Stomach (tissue), 9 donors: ENCODE data around the gene KIF18B. TPM values are rescaled to one million over a fixed set of nuclear protein-coding genes. Genes with fewer than 3 reads are reported as not detected.
A peak's percentile ranks its signal among the peaks of the same experiment; 100 is the strongest.

Experiments
- DNase-seq, 2 donors: peaks; one replicate each; pipeline versions ENCODE4 v3.0.0 to v3.0.0-alpha.2; 2013 to 2019
- H3K27ac ChIP-seq, 5 donors: fragments of 200-600 bp in 4 of 5; sonication (generic) in 4 of 5; one replicate each; pipeline ENCODE4 v1.5.1; 2013 to 2019; ENCODE audit warnings: mild to moderate bottlenecking in 1 of 5, moderate library complexity in 1 of 5
- H3K27me3 ChIP-seq, 3 donors: fragments of 200-600 bp; sonication (generic); one replicate each; pipeline ENCODE4 v1.5.1; 2017 to 2019; ENCODE audit warnings: mixed run types in 1 of 3
- H3K36me3 ChIP-seq, 4 donors: fragments of 200-600 bp; sonication (generic); 1 replicate in 3 of 4; 2 replicates in 1 of 4; pipeline ENCODE4 v1.5.1; 2016 to 2019
- H3K4me1 ChIP-seq, 4 donors: fragments of 200-600 bp; sonication (generic); one replicate each; pipeline ENCODE4 v1.5.1; 2016 to 2019
- H3K4me3 ChIP-seq, 4 donors: fragments of 200-600 bp; sonication (generic) in 3 of 4; one replicate each; pipeline ENCODE4 v1.5.1; 2016 to 2019; ENCODE audit warnings: mild to moderate bottlenecking in 1 of 4
- H3K9me3 ChIP-seq, 4 donors: fragments of 200-600 bp; sonication (generic); one replicate each; pipeline ENCODE4 v1.5.1; 2016 to 2019
- EP300 ChIP-seq: sonication (generic); formaldehyde crosslinking; IDR thresholded peaks from one replicate; pipeline ENCODE4 v1.6.1; 2017; ENCODE audit warnings: antibody characterized with exemption
- POLR2A ChIP-seq, 4 donors: fragments of 450-650 bp; IDR thresholded peaks; one replicate each; pipeline ENCODE4 v1.6.1; 2016; ENCODE audit warnings: antibody characterized with exemption in 4 of 4, control low read depth in 2 of 4, mild to moderate bottlenecking in 1 of 4, moderate library complexity in 1 of 4
- POLR2AphosphoS5 ChIP-seq, 3 donors: sonication (generic); formaldehyde crosslinking; IDR thresholded peaks; one replicate each; pipeline ENCODE4 v1.6.1; 2016; ENCODE audit warnings: antibody characterized with exemption in 3 of 3
- WGBS, 5 donors: extraction: QIAGEN DNeasy Blood & Tissue Kit in 3 of 5; methylation state at CpG; one replicate each; pipeline versions ENCODE4 v1.1.5 to v1.1.7; 2013 to 2018; 5-methylcytosine and 5-hydroxymethylcytosine counted together
- intact Hi-C: fragments of 100-400 bp; cut with DNase I; formaldehyde crosslinking; loops from one replicate; pipeline ENCODE4 v1.15.1; 2023; ENCODE audit warnings: low total_unique reads
- polyA plus RNA-seq, 3 donors: library from polyadenylated mRNA; stranded (reverse); fragments of 200-250 nt; gene quantifications; one replicate each; pipeline ENCODE4 v1.2.3, GENCODE V29; 2013
- small RNA-seq, 4 donors: library from RNA; depleted of rRNA; stranded (forward); fragments of <200 nt; gene quantifications; one replicate each; pipeline ENCODE3, GENCODE V24; 2016
- total RNA-seq, 5 donors: library from RNA; depleted of rRNA; stranded (reverse); fragments of >200 nt; gene quantifications; one replicate each; pipeline versions ENCODE4 v1.1.0 to v1.2.3, GENCODE V29; 2014 to 2016
- TF ChIP-seq, protein P1 (sequence below), 7 experiments: fragments of 450-650 bp in 4 of 7; fragments of 200-600 bp in 3 of 7; sonication (generic) in 3 of 7; IDR thresholded peaks; one replicate each; pipeline ENCODE4 v1.5.1; 2016 to 2019; ENCODE audit warnings: antibody characterized with exemption in 7 of 7, control low read depth in 2 of 7, mild to moderate bottlenecking in 1 of 7
- donor health status: healthy with polysubstance abuse.
- donor health status: Bipolar disorder and iron deficiency.
- donor health status: healthy.

The KIF18B gene
- total and polyA plus RNA-seq, 8 donors = 0.15 to 12.2 (median 1.2) TPM; not detected in 1

DNA sequence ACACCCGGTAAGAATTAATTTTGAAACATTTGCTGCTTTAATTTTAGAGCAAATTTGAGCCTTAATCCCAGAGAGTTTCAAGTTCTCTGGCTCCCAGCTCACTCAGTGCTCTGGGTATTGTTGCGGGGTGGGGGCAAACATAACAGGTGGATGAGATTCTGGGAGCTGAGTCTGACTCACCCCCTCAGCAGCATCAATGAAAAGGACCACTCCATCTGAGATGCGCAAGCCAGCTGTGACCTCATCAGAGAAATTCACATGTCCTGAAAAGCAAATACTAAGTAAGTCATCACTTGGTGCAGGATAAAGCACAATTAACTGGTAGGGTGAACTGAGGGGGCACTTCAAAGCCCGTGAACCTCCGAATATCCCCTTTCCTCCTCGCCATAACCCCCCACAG, 68.2 kb downstream of the KIF18B start:
- intact Hi-C loops = no loop called here
- H3K9me3 ChIP-seq = no peaks in the 10 kb centered on the region
- no peaks in the 10 kb centered on the region for H3K4me1 ChIP-seq
- WGBS, 5 donors = 87 to 97% (median 92%) methylated on average over 6 of the region's 6 CpGs
- H3K27me3 ChIP-seq = no peaks in the 10 kb centered on the region
- H3K36me3 ChIP-seq = peaks cover 64 to 100% (median 96%) of the 10 kb centered on the region in 4 donors
- no peak overlapping the region for H3K27ac ChIP-seq
- TF ChIP-seq, protein P1, sequence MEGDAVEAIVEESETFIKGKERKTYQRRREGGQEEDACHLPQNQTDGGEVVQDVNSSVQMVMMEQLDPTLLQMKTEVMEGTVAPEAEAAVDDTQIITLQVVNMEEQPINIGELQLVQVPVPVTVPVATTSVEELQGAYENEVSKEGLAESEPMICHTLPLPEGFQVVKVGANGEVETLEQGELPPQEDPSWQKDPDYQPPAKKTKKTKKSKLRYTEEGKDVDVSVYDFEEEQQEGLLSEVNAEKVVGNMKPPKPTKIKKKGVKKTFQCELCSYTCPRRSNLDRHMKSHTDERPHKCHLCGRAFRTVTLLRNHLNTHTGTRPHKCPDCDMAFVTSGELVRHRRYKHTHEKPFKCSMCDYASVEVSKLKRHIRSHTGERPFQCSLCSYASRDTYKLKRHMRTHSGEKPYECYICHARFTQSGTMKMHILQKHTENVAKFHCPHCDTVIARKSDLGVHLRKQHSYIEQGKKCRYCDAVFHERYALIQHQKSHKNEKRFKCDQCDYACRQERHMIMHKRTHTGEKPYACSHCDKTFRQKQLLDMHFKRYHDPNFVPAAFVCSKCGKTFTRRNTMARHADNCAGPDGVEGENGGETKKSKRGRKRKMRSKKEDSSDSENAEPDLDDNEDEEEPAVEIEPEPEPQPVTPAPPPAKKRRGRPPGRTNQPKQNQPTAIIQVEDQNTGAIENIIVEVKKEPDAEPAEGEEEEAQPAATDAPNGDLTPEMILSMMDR (IDR thresholded peaks at IDR 0.05) = no peak
- no peak for TF ChIP-seq EP300
- no peak for TF ChIP-seq POLR2A (IDR thresholded peaks at IDR 0.05)
- TF ChIP-seq POLR2AphosphoS5 (IDR thresholded peaks at IDR 0.05) = no peak
- no peak for DNase-seq
- no peak overlapping the region for H3K4me3 ChIP-seq

DNA sequence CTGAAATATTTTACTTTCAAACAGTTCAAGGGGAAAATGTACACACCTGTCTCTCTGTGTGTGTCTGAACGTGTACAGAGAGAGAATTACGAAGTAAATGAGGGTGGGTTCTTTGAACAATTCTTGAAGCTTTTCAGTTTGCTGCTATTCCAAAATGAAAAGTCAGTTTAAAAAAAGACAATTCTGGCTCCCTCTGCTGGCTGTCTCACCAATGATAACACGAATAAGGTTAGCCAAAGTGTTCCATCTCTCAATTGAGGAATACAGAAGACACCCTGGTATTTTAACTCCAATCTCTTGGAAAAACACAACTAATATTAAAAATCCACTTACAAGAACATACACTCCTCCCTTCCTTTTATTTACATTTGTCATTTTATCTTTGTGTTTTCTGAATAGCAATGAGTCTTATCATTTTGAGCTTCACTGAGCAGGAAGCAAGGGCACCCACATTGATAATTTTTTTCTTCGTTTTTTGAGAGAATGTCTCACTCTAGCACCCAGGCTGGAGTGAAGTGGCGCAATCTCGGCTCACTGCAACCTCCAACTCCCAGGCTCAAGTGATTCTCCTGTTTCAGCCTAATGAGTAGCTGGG, 68.8 kb downstream of the KIF18B start:
- WGBS, 5 donors = 44 to 56% (median 48%) methylated on average over 6 of the region's 6 CpGs
- no peak for TF ChIP-seq POLR2A (IDR thresholded peaks at IDR 0.05)
- TF ChIP-seq, protein P1 (IDR thresholded peaks at IDR 0.05) = peak in 3 of 7 experiments; percentile 32 to 41 (median 35)
- no peak for TF ChIP-seq POLR2AphosphoS5 (IDR thresholded peaks at IDR 0.05)
- TF ChIP-seq EP300 = no peak
- H3K27me3 ChIP-seq = no peaks in the 10 kb centered on the region
- peak in 1 of 2 donors; percentile 64 for DNase-seq
- peaks cover 58 to 99% (median 95%) of the 10 kb centered on the region in 4 donors for H3K36me3 ChIP-seq
- no peaks in the 10 kb centered on the region for H3K4me1 ChIP-seq
- H3K9me3 ChIP-seq = no peaks in the 10 kb centered on the region
- H3K27ac ChIP-seq = no peak overlapping the region
- no peak overlapping the region for H3K4me3 ChIP-seq
- intact Hi-C loops = no loop called here

DNA sequence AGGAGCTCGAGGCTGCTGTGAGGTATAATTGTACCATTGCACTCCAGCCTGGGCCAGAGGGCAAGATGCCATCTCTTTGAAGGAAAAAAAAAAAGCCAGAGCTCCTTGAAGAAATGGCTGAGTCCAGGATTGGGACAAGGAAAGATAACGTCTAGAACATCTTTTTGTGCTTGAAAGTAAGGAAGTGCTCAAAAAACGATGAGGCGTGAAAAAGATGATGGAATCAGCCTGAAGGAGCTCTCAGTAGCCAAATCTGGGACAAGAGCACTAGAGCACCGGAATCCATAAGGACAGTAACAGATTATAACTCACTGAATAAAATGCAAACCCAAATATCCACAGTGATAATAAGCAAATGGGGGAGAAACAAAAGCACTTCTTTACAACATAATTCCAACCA, 70.5 kb downstream of the KIF18B start:
- no peak overlapping the region for H3K27ac ChIP-seq
- intact Hi-C loops = no loop called here
- no peak for DNase-seq
- 88 to 96% (median 92%) methylated on average over 5 of the region's 5 CpGs for WGBS, 5 donors
- H3K4me1 ChIP-seq = peaks cover 0 to 13% (median 0%) of the 10 kb centered on the region in 4 donors
- no peaks in the 10 kb centered on the region for H3K27me3 ChIP-seq
- TF ChIP-seq POLR2AphosphoS5 (IDR thresholded peaks at IDR 0.05) = no peak
- H3K4me3 ChIP-seq = no peak overlapping the region
- peaks cover 58 to 98% (median 94%) of the 10 kb centered on the region in 4 donors for H3K36me3 ChIP-seq
- no peaks in the 10 kb centered on the region for H3K9me3 ChIP-seq

DNA sequence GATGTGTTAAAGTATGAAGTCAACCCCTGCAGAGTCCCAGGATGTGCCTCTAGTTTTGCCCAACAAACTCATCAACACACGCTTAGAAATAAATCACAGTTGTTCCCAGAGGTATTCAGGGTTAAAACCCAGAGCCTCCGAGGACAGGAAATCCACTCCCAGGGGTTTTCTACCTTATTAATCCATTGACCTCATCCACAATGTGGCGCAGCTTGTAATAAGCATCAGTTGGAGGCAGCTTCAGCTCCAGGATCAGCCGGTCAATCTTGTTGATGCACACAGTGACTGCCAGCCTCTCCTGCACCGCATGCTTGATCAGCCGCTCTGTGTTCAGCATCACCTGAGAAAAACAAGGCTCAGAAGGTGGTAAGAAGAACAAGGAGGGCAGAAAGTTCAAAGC, 71.8 kb downstream of the KIF18B start:
- 91 to 96% (median 94%) methylated on average over 6 of the region's 6 CpGs for WGBS, 5 donors
- no peaks in the 10 kb centered on the region for H3K27me3 ChIP-seq
- intact Hi-C loops = no loop called here
- H3K36me3 ChIP-seq = peaks cover 65 to 98% (median 94%) of the 10 kb centered on the region in 4 donors
- no peak for DNase-seq
- TF ChIP-seq POLR2A (IDR thresholded peaks at IDR 0.05) = no peak
- TF ChIP-seq EP300 = no peak
- TF ChIP-seq POLR2AphosphoS5 (IDR thresholded peaks at IDR 0.05) = no peak
- TF ChIP-seq, protein P1 (IDR thresholded peaks at IDR 0.05) = no peak
- no peak overlapping the region for H3K4me3 ChIP-seq
- no peak overlapping the region for H3K27ac ChIP-seq
- peaks cover 0 to 24% (median 0%) of the 10 kb centered on the region in 4 donors for H3K4me1 ChIP-seq
- no peaks in the 10 kb centered on the region for H3K9me3 ChIP-seq

Small RNAs within 50 kb of the gene (small RNA-seq; reads per million reads assigned to genes)
- gene AC015936.2 (0 reads per million in 4 donors), gene CCDC103 (0 reads per million in 4 donors), gene MIR6783 (0 to 0.30 (median 0) reads per million in 4 donors), gene RN7SL405P (0 reads per million in 4 donors)

Other genes starting within 250 kb of the KIF18B start
- gene DBF4B, start 239.1 kb downstream of the KIF18B start, total RNA-seq = 1 to 10 TPM in 4 of 5 donors, not detected in 1; 1.7 to 5.0 (median 3.3) TPM
- gene DBF4B, start 239.1 kb downstream of the KIF18B start, polyA plus RNA-seq = 1 to 10 TPM in 2 of 3 donors, under 1 TPM in 1; 0.76 to 2.8 (median 2.2) TPM
- 10 to 100 TPM in 1 of 5 donors, 1 to 10 TPM in 1, under 1 TPM in 1, not detected in 2; 0.73 to 57.6 (median 1.7) TPM for gene ADAM11, start 188.8 kb downstream of the KIF18B start, total RNA-seq
- gene ADAM11, start 188.8 kb downstream of the KIF18B start, polyA plus RNA-seq = under 1 TPM in 2 of 3 donors, not detected in 1; 0.19 to 0.35 TPM
- 10 to 100 TPM in 4 of 5 donors, 1 to 10 TPM in 1; 9.7 to 53.1 (median 35.6) TPM for gene GJC1, start 117.5 kb downstream of the KIF18B start, total RNA-seq
- gene GJC1, start 117.5 kb downstream of the KIF18B start, polyA plus RNA-seq = 1 to 10 TPM in 1 of 3 donors, under 1 TPM in 2; 0.31 to 3.5 (median 0.62) TPM
- gene HIGD1B, start 99.9 kb downstream of the KIF18B start, total RNA-seq = under 1 TPM in 1 of 5 donors, not detected in 4; 0.92 TPM
- gene HIGD1B, start 99.9 kb downstream of the KIF18B start, polyA plus RNA-seq = 1 to 10 TPM; 2.1 to 5.4 (median 2.4) TPM
- 100 to 1,000 TPM in 3 of 5 donors, 10 to 100 TPM in 2; 70.1 to 176 (median 111) TPM for gene EFTUD2, start 48.3 kb downstream of the KIF18B start, total RNA-seq
- 10 to 100 TPM; 15.9 to 28.6 (median 21.2) TPM for gene EFTUD2, start 48.3 kb downstream of the KIF18B start, polyA plus RNA-seq
- 1 to 10 TPM in 1 of 5 donors, not detected in 4; 9.7 TPM for gene GFAP, start 32.3 kb downstream of the KIF18B start, total RNA-seq
- gene GFAP, start 32.3 kb downstream of the KIF18B start, polyA plus RNA-seq = 1 to 10 TPM in 1 of 3 donors, under 1 TPM in 2; 0.15 to 1.4 (median 0.23) TPM
- 10 to 100 TPM in 2 of 5 donors, 1 to 10 TPM in 2, not detected in 1; 2.2 to 16.3 (median 8.1) TPM for gene C1QL1, start 20.5 kb upstream of the KIF18B start, total RNA-seq
- gene C1QL1, start 20.5 kb upstream of the KIF18B start, polyA plus RNA-seq = 1 to 10 TPM; 2.9 to 8.6 (median 5.2) TPM
- 10 to 100 TPM in 3 of 5 donors, 1 to 10 TPM in 2; 2.3 to 22.9 (median 14.9) TPM for gene DCAKD, start 103.9 kb upstream of the KIF18B start, total RNA-seq
- gene DCAKD, start 103.9 kb upstream of the KIF18B start, polyA plus RNA-seq = 10 to 100 TPM in 2 of 3 donors, 1 to 10 TPM in 1; 9.5 to 17.2 (median 11.5) TPM
- 100 to 1,000 TPM in 2 of 5 donors, 10 to 100 TPM in 3; 30.1 to 229 (median 74.0) TPM for gene NMT1, start 113.5 kb upstream of the KIF18B start, total RNA-seq
- 100 to 1,000 TPM in 1 of 3 donors, 10 to 100 TPM in 2; 23.3 to 230 (median 49.7) TPM for gene NMT1, start 113.5 kb upstream of the KIF18B start, polyA plus RNA-seq
- 100 to 1,000 TPM in 1 of 5 donors, 10 to 100 TPM in 3, 1 to 10 TPM in 1; 7.6 to 215 (median 31.0) TPM for gene PLCD3, start 184.7 kb upstream of the KIF18B start, total RNA-seq
- gene PLCD3, start 184.7 kb upstream of the KIF18B start, polyA plus RNA-seq = 100 to 1,000 TPM in 1 of 3 donors, 10 to 100 TPM in 2; 17.2 to 106 (median 53.2) TPM
- gene ACBD4, start 187.9 kb upstream of the KIF18B start, total RNA-seq = 10 to 100 TPM in 3 of 5 donors, 1 to 10 TPM in 2; 4.6 to 24.6 (median 15.2) TPM
- 10 to 100 TPM; 16.1 to 23.1 (median 18.1) TPM for gene ACBD4, start 187.9 kb upstream of the KIF18B start, polyA plus RNA-seq
- gene HEXIM1, start 200.7 kb upstream of the KIF18B start, total RNA-seq = 10 to 100 TPM in 3 of 5 donors, 1 to 10 TPM in 2; 6.4 to 23.8 (median 13.0) TPM
- gene HEXIM1, start 200.7 kb upstream of the KIF18B start, polyA plus RNA-seq = 10 to 100 TPM; 15.4 to 20.5 (median 16.1) TPM
- 10 to 100 TPM in 2 of 5 donors, 1 to 10 TPM in 2, under 1 TPM in 1; 0.92 to 34.4 (median 6.7) TPM for gene HEXIM2, start 214.1 kb upstream of the KIF18B start, total RNA-seq
- 10 to 100 TPM; 10.8 to 12.5 (median 11.1) TPM for gene HEXIM2, start 214.1 kb upstream of the KIF18B start, polyA plus RNA-seq